Transverse colon (tissue), 4 donors: Measurements from ENCODE around the gene IFI27.

Experiments
- EP300 ChIP-seq: sonication (generic); formaldehyde crosslinking; IDR thresholded peaks from one replicate; pipeline ENCODE4 v1.6.1; 2017; ENCODE audit warnings: antibody characterized with exemption, low read depth
- POLR2AphosphoS5 ChIP-seq, 3 donors: sonication (generic); formaldehyde crosslinking; IDR thresholded peaks; one replicate each; pipeline ENCODE4 v1.6.1; 2016; ENCODE audit warnings: antibody characterized with exemption in 3 of 3
- TF ChIP-seq, protein P1 (sequence below), 5 experiments: fragments of 200-600 bp in 3 of 5; fragments of 450-650 bp in 2 of 5; sonication (generic) in 3 of 5; IDR thresholded peaks; 1 replicate in 2 of 5; 2 replicates in 3 of 5; pipeline ENCODE4 v1.5.1; 2016 to 2017; ENCODE audit warnings: antibody characterized with exemption in 5 of 5, inconsistent platforms in 3 of 5, mild to moderate bottlenecking in 2 of 5, moderate library complexity in 1 of 5

DNA sequence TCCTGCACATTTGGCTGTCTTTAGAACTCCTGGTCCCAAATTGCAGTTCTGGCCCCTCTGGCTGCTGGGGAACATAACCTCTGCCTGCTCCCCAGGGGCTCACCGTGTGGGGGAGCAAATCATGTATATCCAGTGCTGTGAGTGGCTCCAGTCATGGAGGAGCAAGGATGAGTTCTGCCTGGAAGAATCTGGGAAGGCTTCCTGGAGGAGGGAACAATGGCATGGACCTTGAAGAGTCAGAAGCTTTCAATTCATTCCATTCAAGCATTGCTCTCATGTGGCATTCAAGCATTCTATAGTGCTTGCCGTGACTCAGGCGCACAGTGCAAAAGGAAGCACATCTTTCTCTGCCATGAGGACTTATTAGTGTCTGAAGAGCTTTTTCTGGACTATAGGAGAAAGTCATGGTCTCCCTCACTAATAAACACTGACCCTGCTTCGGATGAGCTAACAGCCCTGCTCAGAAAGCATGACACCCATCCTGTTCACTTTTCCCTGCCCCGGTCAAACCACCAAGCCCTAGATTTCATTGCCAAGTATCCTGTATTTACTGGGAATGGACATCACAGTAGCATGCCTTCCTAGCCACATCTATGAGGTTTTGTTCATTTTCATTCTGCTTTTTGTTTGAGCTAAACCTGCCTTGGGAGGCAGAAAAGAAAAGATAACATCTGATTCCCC is 3.5 kb downstream of the IFI27 start:
- TF ChIP-seq, protein P1, sequence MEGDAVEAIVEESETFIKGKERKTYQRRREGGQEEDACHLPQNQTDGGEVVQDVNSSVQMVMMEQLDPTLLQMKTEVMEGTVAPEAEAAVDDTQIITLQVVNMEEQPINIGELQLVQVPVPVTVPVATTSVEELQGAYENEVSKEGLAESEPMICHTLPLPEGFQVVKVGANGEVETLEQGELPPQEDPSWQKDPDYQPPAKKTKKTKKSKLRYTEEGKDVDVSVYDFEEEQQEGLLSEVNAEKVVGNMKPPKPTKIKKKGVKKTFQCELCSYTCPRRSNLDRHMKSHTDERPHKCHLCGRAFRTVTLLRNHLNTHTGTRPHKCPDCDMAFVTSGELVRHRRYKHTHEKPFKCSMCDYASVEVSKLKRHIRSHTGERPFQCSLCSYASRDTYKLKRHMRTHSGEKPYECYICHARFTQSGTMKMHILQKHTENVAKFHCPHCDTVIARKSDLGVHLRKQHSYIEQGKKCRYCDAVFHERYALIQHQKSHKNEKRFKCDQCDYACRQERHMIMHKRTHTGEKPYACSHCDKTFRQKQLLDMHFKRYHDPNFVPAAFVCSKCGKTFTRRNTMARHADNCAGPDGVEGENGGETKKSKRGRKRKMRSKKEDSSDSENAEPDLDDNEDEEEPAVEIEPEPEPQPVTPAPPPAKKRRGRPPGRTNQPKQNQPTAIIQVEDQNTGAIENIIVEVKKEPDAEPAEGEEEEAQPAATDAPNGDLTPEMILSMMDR (IDR thresholded peaks at IDR 0.05) = no peak
- TF ChIP-seq EP300 = no peak
- no peak for TF ChIP-seq POLR2AphosphoS5 (IDR thresholded peaks at IDR 0.05)
